HS-5 (cell line): ENCODE results near the gene STAB2.

Source experiments
- DNase-seq: peaks from one replicate; pipeline ENCODE4 v3.0.0-alpha.2; 2012; ENCODE audit warnings: low read depth

The STAB2 gene

DNA sequence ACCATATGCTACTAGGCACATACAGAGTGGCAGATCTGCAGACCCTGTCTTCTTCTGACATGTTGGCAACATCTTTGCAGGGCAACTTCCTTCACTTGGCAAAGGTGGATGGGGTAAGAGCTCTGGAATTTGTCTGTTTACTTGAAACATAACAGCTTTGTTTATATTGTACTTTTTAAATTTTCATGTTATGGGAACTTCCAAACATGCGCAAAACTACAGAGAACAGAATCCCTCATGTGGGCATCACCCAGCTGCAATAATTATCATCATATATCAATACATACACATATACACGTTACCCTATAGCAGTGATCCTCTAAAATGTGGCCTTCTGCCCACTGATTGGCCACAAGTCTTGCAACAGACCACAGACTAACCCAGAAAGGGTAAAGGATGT is 103.4 kb downstream of the STAB2 start:
- DNase-seq: no peak

DNA sequence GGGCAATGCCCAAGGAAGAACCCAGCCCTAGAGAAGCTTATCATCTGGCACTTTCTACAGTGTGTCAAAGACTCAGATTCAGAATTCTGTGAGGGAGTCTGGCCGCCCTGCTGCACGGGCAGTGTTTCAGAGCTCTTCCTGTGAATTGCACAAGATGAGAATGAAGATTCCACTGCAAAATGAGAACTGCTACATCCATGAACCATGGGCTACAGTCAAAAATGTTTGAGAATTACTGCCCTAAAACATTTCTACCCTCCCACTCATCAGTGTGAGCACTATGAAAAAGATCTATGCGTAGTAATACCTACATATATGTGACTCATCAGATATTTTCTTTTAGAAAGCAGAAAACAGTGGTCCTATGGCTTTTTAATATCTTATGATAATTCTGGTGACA is 104.0 kb downstream of the STAB2 start:
- no peak for DNase-seq

DNA sequence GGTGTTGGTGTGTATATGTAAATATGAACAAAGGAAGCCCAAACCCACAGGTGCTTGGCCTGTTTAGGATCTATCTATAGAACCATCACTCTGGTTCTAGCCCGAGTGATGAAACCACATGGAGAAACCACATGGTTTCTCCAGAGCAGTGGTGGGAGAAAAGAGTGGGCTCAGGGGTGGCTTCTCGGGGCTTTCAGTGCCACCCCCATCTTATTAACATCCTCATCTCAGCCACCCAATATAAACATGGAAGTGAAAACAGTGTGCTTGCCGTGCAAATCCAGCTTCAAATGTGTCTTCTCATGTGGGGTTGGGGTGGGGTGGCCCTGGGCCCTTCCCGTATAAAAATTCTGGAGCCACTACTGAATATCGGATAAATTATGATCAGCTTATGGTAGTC is 109.0 kb downstream of the STAB2 start:
- no peak for DNase-seq

DNA sequence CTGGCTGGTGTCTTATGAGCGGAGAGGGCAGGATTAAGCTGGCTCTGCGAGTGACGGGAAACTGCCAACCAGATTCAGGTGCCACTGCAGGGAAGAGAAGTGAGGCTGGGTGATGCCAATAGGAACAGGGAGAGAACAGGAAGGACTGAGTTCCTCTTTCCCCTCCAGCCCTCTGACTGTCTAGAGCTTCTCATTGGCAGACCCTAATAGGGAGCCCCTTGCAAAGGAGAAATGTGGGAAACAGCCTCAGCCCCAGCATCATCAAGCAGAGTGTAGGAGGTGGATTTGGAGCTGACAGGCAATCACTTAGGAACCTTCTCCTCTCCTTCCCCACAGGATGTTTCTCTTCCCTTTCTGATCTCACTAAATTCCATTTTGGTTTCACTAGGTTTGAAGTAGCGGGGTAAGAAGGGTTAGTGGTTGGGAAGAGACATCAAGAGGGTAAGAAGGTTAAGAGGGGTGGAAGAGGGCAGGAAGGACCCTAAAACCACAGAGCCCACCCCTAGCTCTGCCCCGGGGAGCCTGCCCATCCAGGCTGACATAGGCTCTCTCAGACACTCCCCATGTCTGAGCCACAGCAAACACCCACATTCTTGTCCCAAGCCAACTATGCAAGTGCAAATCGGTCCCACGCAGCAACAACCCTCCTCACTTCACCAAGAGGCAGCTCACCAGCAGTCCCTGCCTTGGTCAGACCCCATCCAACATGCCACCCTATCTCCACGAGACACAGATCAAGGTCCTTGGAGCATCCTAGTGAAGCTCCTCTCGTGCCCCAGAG is 111.1 kb downstream of the STAB2 start:
- no peak for DNase-seq

DNA sequence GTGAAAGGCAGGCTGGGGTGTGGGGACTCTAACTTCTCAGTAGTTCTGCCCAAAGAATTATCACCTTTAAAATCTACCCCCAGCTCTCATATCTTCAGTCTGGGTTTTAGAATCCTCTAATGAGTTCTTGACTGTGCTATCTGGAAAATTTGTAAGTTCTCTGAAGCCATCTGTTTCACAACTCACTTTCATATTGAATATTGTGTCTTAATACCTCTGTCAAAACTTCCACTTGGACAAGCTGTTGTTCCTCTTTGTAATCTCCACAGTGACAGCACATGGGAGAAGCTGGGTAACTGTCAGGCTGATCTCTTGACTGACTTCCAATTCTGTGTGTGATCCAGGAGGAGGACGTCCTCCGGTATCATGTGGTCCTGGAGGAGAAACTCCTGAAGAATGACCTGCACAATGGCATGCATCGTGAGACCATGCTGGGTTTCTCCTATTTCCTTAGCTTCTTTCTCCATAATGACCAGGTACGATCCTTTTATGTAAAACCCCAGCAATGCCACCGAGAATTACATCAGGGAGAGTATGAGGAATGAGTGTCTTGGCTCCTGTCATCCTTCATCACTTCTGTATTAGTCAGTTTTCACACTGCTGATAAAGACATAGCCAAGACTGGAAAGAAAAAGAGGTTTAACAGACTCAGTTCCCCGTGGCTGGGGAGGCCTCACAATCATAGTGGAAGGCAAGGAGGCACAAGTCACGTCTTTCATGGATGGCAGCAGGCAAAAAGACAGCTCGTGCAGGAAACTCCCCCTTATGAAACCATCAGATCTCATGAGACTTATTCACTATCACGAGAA is 111.9 kb downstream of the STAB2 start:
- DNase-seq: no peak

DNA sequence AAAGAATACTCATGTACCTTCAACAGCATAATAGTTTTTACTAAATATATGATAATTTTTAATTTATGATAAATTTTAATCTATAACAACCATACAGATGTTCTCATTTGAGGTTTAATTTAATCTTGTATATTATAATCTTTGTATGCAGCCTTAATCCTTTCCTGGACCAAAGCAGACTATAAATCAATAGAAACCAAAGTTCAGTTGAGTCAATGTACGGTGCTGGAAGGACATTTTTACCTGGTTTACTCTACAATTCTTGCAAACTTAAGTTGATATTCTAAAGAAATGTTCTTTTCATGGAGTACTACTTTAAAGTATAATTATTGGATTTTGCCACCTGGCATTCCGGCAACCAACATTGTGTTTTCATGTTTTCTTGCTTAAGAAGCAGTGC is 118.0 kb downstream of the STAB2 start:
- no peak for DNase-seq

DNA sequence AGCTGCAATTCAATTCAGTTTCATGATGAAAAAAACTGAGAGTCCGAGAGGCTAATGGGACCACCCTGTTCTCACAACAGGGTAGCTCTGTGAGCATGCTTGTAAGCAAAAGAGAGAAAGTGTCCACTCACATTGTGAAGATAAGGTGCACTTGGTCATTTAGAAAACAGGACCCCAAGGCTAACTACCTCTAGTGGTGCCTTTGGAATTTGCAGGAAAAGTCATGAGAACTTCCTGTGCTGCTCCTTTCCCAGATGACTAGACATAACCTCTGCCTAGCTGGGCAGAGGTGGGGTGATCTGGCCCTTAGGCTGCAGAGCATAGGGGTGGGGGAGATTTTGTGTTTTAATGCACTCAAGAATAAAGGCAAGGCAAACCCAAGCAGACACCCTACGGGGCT is 118.9 kb downstream of the STAB2 start:
- no peak for DNase-seq

DNA sequence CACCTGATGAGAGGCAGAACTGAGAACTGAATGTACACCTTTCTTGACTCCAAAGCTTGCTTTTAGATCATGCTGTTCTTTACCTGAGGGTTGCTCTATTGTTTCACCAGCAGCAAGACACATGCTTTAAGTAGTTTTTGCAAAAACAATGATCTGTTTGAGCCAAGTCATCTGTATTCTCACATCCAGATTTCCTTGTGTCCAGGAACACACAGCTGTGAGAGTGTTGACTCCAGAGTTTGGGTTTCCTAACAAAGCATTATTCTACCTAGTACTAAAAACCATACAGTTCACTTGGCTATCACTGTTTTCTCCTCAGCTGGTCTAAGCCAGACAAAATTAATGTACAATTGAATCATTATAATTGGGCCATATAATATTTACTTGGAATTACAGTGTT is 120.4 kb downstream of the STAB2 start:
- DNase-seq: no peak

DNA sequence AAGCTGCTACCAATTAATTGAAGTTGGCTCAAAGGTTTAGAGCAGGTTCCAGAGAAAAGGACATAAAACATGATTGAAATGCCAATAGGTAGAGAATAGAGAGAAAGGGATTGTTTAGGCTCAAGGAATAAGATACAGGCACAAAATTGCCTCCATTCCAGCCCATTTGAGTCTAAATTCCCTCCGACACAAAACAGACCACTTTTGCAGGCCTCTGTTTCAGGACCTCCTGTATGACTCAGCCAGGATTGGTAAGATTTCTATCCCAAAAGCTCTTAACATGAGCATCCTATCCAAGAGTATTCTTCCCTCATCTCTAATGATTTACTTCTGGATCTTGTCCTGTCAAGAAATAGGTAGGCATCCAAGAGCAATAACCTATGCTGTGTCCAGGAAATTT is 123.5 kb downstream of the STAB2 start:
- no peak for DNase-seq

DNA sequence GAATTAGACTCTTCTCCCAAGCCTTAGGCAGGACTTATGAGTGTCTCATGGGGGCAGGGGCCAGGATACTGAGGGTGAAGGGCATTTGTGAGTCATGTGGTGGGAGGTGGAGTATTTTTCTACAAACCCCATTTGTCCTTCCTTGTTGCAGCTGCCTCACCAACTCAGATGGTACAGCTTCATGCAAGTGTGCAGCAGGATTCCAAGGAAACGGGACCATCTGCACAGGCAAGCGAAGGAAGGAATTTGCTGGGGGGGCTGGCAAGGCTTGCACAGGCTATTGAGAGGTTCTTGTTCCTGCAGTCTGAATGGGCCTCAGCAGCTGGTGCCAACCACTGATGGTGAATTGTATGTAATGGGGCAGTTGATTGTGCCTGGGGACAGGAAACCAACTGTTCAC is 125.1 kb downstream of the STAB2 start:
- no peak for DNase-seq

DNA sequence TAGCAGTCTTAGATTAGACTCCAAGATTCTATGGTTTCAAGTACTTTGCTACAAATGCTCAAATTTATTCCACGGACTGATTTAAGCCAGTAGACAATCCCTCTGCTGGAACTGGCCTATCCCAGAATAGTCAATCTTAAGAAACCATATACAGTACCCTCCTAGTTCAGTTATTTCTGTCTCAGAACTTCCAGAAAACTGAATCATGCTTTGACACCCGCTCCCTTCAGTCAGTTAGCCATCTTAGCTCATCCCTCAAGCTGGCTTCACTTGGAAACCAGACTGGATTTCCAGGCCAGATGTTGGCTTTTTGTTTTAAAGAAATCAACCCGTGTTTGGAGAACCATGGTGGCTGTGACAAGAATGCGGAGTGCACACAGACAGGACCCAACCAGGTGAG is 128.4 kb downstream of the STAB2 start:
- no peak for DNase-seq

DNA sequence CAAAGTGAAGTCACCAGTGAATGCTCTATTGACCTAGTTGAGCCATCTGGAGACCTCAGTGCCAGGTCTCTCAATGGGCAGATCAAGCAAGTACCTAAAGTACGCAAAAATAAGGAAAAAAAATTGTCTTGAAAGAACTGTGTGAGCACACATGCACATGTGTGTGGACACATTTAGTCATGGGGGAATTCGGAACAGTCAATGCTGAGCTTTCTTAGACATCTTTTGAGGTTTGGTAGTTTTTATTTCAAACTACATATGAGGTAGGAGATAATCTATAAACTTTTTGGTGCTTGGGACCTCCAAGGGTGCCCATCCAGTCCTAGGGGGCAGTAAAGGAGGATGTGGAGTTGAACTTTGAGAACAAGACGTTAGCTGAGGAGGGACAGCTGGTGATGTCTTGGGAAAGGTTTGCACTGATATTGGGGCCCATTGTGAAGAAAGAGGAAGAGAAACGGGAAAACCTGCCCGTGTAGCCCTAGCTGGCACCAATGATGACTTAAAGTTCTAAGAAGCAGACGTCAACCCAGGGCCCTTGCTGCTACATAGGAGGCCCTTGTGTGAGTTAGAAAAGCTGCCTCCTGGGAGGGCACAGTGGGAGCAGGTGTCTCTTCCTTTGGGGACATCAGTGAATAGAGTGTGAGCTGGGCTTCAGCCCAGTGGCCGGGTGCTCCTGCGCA is 129.6 kb downstream of the STAB2 start:
- no peak for DNase-seq

DNA sequence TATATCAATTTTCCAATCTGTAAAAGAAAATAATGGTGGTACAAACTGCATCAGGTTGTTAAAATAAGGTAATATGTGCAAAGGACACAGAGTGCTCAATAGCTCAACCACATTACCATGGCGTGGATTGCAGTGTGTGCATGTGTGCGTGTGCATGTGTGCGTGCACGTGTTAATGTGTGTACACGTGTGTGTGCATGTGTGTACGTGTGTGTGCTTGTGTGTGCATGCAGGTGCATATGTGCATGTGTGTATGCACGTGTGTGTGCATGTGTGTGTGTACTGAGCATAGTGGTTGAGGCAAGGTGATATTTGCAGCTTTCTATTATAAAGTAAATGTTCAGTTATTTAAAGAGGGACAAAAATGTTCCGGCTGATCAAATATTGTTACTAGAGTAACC is 138.3 kb downstream of the STAB2 start:
- no peak for DNase-seq

DNA sequence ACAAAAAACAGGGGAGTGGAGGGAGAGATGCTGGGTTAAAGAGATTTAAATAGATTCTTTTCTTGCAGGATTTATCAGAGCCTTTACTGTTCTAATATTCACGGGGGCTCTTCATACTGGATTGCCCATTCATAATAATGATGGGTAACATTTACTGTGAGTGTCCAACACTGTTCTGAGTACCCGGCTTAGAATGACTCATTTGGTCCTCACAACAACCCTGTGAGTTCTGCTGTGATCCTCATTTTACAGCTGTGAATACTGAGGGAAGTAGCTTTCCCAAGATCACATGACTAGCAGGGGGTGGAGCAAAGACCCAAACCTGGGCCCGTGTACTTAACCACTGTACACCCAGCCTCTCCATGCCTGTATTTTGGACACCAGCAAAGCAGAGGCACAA is 140.6 kb downstream of the STAB2 start:
- no peak for DNase-seq

DNA sequence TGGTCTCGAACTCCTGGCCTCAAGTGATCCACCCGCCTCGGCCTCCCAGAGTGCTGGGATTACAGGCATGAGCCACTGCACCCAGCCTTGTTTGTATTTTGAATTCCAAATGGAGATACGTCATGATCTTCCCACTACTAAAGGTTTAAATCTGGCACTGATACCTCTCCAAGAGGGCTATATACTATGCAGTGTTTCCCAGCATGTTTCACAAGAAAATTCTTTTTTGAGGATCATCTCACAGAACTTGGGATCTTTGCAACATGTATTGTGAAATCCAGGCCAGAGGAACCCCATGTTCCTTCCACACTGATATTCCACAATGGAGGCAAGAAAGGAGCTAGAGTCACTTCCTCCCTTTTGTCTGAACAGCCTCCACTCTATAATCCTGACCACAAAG is 141.2 kb downstream of the STAB2 start:
- DNase-seq: no peak

DNA sequence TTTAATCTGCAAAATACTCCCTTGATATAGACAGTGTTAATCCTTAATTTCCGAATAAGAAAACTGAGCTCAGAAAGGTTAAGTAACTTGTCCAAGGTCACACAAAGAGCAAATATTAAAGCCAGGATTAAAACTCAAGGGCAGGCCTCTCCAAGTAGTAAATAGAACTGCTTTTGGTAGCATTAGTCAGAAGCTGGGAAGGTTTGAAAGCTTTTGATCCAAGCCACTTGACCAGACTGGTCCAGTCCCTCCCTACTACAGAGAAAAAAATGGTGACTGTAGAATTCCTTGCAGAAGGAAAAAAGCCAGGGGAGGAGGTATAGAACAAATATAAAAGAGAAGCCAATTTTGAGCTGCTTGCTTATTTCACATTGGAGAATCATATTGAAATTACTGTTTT is 142.4 kb downstream of the STAB2 start:
- DNase-seq: no peak

DNA sequence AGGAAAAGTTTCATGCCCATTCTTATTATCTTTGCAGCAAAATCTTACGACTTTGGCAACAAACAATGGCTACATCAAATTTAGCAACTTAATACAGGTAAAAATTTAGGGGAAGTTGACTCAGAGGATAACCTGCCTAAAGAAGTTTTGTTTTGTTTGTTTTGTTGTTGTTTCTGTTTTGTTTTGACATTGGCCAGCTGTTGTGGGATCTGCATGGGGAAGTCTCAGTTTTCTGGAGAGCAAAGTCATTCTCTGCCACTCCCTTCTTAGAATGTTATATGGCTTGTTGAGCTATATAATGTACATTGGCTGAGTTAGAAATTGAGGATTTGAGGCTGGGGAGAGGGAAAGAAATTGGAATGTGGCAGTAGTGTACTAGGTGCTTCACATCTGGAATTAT is 144.5 kb downstream of the STAB2 start:
- DNase-seq: no peak

DNA sequence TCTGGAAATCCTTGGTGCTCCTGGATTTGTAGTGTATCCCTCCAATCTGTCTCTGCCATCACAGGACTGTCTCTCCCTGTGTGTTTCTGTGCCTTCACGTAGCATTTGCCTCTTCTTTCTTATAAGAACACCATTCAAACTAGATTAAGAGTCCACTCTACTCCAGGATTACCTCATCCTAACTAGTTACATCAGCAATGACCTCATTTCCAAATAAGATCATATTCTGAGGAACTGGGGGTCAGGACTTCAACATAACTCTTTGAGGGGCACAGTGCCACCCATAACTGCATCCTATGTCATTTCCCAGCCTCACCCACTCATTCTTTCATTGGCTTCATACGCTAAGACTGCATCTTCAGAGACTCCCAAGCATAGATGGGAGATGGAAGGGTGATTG is 147.8 kb downstream of the STAB2 start:
- DNase-seq: no peak

DNA sequence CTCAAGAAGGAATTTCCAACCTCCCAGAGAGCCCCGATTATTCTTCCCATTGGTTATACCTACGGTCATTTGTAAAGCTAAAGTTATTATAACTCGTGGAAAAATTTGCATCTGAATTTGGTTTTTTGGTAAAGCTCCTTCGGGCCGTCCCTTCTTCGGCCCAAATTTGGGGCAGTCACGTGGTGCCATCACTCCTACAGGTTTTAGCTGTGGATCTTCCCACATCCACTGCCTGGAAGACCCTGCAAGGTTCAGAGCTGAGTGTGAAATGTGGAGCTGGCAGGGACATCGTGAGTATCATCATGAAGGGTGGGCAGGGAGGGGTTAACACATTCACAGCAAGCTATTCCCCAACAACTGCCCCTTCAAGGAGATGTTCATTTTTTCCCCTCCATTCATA is 148.2 kb downstream of the STAB2 start:
- no peak for DNase-seq

DNA sequence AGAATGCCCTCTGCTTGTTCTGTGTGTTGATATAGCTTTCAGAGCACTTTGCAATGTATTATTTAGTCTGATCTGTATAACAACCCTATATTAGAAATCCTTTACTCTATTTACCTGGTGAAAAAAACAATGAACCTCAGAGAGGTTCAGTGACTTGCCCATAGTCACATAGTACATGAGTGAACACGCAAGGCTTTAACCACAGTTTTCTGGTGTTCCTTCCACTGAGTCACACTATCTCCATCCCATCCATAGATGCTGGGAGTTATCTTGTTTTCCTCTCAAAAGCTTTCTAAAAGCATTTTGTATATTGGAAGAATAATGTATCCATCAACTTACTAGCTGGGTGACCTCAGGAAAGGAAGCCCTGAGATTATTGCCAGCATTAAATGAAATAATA is 149.5 kb downstream of the STAB2 start:
- DNase-seq: no peak

DNA sequence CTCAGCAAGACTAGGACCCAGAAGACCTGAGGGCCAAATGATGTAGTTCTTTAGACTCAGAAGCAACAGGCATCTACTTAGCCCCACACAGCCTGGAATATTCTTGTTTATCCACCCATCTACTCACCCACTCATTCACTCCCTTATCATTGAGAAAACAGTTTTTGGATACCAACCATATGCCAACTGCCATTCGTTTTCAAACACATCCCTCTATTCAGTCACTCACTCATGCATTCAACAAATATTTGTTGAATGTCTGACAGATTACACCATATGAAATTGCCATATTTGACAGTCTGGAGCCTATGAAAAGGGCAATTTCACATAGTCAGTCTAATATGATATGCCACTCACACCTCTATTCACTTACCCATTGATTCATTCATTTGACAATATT is 150.8 kb downstream of the STAB2 start:
- no peak for DNase-seq

DNA sequence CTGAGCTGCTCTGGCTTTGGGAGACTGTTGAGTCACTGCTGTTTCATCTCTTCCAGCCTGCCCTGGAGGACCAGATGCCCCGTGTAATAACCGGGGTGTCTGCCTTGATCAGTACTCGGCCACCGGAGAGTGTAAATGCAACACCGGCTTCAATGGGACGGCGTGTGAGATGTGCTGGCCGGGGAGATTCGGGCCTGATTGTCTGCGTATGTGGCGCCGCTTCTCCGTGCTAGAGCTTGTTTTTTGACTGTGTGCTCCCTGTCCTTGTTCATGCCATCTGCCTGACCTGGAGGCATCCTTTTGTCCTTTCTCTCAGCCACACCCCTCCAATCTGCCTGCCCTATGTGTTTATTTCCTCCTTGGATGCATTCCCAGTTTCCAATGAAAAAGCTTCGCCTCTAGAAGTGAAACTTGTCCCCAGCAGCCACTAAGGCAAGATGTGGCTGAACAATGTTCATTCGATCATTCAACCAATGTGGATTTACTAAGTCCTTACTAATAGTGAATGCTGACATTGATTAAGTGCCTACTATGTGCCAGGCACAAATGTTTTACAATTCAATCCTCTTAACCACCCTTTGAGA is 155.4 kb downstream of the STAB2 start:
- no peak for DNase-seq

DNA sequence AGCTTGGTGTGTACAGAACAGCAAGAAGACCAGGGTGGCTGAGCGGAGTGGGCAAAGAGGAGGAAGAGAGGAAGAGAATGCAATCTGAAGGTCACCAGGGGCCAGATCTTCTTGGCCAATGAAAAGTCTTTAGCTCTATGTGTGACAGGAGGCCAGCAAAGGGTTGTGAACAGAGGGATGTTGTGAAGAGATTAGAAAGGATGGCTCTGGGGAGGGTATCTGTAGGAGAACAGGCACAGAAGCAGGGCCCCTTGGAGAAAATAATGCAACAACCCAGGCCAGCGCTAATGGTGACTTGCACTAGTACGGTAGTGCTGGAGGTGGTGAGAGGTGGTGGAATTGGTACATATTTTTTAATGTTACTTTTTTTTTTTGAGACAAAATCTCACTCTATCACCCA is 156.7 kb downstream of the STAB2 start:
- DNase-seq: no peak
